Stomach (tissue), 4 donors: ENCODE data around the gene INPP5A.

Experiments
- EP300 ChIP-seq: sonication (generic); formaldehyde crosslinking; IDR thresholded peaks from one replicate; pipeline ENCODE4 v1.6.1; 2017; ENCODE audit warnings: antibody characterized with exemption
- POLR2A ChIP-seq, 4 donors: fragments of 450-650 bp; IDR thresholded peaks; one replicate each; pipeline ENCODE4 v1.6.1; 2016; ENCODE audit warnings: antibody characterized with exemption in 4 of 4, control low read depth in 2 of 4, mild to moderate bottlenecking in 1 of 4, moderate library complexity in 1 of 4
- TF ChIP-seq, protein P1 (sequence below), 7 experiments: fragments of 450-650 bp in 4 of 7; fragments of 200-600 bp in 3 of 7; sonication (generic) in 3 of 7; IDR thresholded peaks; one replicate each; pipeline ENCODE4 v1.5.1; 2016 to 2019; ENCODE audit warnings: antibody characterized with exemption in 7 of 7, control low read depth in 2 of 7, mild to moderate bottlenecking in 1 of 7

DNA sequence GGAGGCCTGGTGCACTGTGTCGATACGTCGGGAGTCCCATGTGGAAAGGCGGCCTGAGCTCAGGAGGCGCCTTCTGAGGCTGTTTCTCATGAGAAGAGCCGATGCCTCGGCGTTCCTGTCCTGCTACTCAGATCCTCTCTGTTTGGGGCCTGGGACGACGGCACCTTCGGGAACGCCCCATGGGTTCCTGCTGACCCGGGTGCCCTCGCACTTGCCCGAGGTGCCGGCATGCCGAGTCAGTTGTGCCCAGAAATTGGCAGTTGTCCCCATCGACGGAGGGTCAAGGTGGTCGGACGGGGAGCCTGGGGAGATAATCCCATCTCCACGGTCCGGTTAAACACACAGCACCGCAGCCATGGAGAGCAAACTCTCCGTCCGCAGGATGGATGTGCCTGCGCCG, 215.4 kb downstream of the INPP5A start:
- TF ChIP-seq, protein P1, sequence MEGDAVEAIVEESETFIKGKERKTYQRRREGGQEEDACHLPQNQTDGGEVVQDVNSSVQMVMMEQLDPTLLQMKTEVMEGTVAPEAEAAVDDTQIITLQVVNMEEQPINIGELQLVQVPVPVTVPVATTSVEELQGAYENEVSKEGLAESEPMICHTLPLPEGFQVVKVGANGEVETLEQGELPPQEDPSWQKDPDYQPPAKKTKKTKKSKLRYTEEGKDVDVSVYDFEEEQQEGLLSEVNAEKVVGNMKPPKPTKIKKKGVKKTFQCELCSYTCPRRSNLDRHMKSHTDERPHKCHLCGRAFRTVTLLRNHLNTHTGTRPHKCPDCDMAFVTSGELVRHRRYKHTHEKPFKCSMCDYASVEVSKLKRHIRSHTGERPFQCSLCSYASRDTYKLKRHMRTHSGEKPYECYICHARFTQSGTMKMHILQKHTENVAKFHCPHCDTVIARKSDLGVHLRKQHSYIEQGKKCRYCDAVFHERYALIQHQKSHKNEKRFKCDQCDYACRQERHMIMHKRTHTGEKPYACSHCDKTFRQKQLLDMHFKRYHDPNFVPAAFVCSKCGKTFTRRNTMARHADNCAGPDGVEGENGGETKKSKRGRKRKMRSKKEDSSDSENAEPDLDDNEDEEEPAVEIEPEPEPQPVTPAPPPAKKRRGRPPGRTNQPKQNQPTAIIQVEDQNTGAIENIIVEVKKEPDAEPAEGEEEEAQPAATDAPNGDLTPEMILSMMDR (IDR thresholded peaks at IDR 0.05): no peak
- TF ChIP-seq POLR2A (IDR thresholded peaks at IDR 0.05) (no peak), EP300 (no peak)
